GM12872 (cell line): ENCODE data around the gene CASS4.

Experiments
- CTCF ChIP-seq: IDR thresholded peaks from 3 replicates; pipeline ENCODE4 v1.5.1; 2011; ENCODE audit warnings: low read depth, mild to moderate bottlenecking, low read length, moderate library complexity; ENCODE audit not compliant: insufficient read depth

CASS4 gene

GRCh38 chr20:56442389-56443365 is 30.6 kb downstream of the CASS4 start:
- TF ChIP-seq CTCF: no peak

GRCh38 chr20:56443654-56444540 is 31.8 kb downstream of the CASS4 start:
- TF ChIP-seq CTCF: no peak

GRCh38 chr20:56445130-56445529 is 33.1 kb downstream of the CASS4 start:
- no peak for TF ChIP-seq CTCF

- TF ChIP-seq CTCF: no peak
These were observed 33.5 kb downstream of the CASS4 start for GRCh38 chr20:56445540-56445939.

GRCh38 chr20:56447227-56447626 is 35.2 kb downstream of the CASS4 start:
- TF ChIP-seq CTCF: no peak

GRCh38 chr20:56449459-56449858 is 37.4 kb downstream of the CASS4 start:
- TF ChIP-seq CTCF: no peak
